GM21515 (cell line): ENCODE data around the gene CACNA2D2.

Source experiments
- ATAC-seq: cut with Tn5 transposase; IDR thresholded peaks from one replicate; pipeline ENCODE4 v1.9.1; 2021; ENCODE audit not compliant: unreplicated experiment

CACNA2D2 gene

DNA sequence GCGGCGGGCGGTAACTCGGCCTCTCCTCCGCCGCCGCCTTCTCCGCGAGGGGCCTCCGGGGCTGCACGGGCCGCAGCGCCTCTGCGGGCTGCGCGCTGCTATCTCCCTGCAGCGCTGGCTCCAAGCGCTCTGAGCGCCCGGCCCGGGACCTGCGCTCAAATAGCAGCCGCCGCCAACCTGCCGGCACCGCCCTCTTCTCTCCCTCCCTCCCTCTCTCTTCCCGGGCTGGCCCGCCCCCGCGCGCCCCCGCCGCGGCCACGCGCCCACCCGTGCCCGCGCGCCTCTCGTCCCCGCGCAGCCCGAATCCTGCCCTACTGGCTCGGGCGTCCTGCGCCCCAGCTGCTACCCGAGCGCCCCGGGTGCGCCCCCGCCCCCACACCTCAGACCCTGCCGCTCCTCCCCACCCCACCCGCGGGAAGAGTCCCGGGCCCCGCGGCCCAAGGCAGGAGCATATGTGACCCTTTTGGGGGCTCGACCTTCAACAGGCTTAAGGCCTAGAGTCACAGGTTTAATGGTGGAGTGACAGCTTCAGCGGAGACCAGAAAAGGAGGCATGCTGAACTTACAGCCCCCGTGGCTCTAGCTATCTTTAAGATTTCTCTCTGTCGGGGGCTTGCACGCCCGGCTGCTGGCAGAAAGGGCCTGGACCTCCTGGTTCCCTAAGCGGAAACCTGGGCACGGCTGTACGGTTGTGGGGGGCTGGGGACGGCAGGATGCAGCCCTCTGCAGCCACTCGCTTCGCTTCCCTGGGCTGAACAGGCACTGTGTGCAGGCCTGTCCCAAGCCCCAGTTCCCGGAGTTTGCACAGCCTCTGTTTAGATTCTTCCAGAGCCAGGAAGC lies at the start of gene CACNA2D2:
CACNA2D2 (minus strand) TSS at position 131 of the 839 bp plus-strand sequence. CDS start 211 bp downstream, outside the sequence.
- no peak for ATAC-seq

DNA sequence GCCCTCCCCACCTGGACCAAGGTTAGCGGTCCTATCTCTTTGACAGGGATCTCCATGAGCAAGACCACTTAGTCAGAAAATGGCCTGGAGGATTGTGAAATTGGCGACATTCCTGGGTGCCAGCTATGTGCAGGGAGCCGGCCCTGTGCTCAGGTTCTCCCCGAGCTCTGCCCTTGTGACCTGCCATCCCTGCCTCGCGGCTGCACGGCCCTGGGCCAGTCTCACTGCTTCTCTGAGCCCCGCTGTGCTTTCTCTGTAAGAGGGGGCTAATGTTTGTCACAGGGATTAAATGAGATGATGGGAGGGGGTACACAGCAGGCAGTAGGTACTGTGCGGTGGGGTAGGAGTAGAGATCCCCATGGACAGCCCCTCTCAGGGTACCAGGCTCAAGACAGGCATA lies 49.2 kb upstream of the CACNA2D2 start:
- ATAC-seq = no peak

DNA sequence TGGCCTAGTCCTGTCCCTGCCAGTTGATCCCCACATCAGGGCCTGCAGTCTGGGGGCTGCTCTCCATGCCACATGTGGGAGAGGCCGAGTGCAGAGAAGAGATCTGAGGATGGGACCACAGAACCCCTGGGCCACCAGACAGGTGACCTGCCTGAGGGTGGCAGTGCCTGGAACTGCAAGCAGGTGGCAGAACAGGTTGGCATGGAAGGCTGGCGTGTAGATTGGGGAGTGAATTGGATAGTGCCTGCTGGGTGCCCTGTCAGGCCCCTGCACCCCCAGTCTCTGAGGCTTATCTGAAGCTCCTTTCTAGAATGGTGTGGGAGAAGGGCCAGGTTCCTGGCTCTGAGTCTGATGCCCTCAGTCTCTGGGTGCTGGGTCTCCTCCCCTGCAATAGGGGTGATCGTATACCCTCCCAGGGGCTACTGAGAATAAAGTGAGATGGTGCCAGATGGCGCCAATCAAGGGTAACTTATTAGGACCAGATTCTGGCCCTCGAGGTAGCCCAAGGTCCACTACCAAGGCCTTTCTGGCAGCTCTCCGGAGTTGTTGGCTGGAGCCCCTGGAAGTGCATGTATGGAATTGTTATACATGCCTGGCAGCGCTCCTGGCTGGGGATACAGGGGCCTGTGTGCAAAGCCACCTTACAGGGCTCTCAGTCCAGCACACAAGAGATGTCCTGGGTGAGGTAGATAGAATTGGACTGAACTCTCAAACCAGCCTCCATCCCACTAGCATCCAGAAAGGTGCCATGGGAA lies 48.4 kb upstream of the CACNA2D2 start:
- no peak for ATAC-seq

DNA sequence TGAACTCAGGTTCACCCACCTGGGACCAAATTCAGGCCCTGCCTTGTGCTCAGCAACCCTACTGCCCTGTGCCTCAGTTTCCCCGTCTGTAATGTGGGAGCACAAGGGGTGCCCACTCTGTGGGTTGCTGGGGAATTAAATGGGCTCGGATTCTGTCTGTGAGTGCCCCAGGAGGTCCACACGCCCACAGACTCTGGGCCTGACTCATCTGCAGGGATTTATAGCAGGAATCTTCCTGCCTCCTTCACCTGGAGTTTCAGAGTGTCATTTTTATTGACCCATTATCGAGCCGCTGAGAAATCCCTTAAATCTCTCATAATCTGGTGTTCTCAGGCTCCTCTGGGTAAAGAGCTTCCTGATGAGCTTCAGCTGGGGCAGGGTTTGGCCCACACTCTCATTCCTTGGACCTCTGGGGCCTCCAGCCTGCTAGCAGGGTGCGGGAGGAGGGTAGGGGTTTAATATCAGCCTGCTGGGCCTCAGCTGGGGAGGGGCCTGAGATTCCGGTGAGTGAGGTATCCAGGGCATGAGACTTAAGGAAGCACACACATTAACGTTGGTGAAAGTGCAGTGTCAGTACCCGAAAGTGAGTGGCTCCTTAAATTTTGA lies 47.7 kb upstream of the CACNA2D2 start:
- ATAC-seq = no peak

DNA sequence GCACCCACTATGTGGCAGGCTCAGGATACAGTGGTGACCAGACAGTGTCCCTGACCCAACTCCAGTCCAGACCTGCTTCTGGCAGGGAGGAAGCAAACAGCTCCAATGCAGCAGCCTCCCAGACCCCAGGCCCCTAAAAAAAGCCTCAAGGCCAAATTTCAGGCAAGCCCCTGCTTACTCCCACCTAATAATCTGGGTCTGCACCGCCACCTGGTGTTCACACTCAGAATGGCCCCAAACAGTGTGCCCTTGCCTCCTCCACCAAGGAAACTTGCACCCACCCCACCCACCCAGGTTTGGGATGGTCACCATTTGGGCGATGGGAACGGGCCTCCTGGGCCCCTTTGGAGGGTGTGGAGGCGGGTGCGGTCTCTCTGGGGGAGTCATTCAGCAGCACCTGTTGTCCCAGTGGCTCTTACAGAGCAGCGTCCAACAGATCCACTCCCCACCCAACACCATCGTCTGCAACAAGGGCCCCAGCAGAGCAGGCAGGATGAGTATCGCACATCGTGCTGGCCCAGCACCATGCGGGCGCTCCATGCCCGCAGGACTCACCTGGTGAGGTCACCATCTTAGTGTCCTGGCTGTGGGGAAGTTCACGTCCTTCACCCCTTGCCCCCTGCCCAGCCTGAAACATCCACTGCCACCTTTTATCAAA lies 46.8 kb upstream of the CACNA2D2 start:
- no peak for ATAC-seq

DNA sequence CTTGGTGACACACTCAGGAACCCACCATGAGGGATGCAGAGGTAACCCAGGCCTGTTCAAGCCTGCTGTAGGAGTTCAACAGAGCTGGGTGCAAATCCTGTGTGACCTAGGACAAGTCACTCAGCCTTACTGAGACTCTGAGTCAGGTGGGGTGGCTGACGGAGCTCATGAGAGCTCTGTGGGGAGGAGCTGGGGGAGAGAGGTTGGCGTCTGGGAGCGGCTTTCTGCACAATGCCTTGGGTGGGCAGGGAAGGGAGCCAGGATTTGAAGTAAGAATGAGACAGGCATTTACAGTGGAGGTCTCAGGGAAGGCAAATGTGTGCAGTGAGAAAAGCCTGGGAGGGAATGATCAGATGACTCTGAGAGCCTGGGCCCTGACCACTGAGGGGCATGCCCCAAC lies 45.8 kb upstream of the CACNA2D2 start:
- ATAC-seq = no peak

DNA sequence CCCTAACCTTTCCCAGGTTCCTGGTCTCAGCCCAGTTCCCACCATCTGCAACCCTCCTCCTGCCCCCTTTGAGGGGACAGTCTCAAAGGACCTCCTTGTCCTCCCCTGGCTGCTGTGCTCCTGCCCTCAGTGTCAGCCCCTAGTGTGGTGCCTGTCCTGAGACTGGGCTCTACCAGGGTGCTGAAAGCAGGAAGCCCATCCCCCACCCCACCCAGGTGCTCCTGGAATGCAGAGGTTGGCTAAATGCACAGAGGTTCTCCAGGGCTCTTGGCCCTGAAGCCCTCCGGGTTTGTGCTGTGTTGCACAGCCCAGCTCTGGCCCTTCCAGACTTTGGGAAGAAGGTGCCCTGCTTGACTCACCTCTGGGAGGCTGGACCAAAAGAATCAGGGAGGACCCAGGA lies 42.3 kb upstream of the CACNA2D2 start:
- ATAC-seq = no peak

DNA sequence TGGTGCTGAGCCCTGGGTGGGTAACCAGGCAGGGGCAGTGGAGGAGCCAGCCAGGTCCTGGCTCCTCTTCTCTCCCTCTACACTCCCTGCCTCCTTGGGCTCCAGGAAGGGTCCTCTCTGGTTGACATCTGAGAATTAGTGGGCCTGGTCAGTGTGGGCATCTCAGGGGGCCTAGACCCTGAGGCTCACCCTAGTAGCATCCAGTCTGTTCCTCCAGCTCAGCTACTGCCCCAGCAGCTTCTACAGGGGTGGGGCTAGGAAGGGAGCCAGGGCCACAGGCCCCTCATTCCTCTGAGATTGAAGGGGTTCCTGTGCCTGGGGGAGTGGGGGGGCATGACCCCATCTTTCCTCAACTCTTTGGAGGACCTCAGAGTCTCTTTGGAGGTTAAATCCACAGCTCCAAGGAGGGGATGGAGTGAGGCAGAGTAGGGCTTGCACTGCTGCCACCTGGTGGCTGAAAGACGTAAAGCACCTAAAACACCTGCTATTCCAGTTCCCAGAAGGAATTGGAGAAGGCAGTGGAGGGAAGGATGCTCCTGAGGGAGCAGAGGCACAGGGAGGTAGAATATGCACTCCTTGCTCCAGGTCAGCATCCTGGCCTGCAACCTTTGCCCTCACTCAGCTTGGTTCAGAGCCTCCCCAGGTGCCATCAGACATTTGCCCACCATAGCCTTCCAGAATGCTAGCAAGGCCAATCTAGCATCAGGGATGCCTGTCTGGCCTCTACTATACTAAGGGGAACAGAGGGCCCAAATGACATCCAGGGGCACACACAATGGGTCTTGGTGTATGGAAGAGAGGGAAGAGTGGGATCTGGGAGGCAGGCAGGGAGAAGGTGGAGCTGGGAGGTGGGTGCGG lies 39.0 kb upstream of the CACNA2D2 start:
- no peak for ATAC-seq

DNA sequence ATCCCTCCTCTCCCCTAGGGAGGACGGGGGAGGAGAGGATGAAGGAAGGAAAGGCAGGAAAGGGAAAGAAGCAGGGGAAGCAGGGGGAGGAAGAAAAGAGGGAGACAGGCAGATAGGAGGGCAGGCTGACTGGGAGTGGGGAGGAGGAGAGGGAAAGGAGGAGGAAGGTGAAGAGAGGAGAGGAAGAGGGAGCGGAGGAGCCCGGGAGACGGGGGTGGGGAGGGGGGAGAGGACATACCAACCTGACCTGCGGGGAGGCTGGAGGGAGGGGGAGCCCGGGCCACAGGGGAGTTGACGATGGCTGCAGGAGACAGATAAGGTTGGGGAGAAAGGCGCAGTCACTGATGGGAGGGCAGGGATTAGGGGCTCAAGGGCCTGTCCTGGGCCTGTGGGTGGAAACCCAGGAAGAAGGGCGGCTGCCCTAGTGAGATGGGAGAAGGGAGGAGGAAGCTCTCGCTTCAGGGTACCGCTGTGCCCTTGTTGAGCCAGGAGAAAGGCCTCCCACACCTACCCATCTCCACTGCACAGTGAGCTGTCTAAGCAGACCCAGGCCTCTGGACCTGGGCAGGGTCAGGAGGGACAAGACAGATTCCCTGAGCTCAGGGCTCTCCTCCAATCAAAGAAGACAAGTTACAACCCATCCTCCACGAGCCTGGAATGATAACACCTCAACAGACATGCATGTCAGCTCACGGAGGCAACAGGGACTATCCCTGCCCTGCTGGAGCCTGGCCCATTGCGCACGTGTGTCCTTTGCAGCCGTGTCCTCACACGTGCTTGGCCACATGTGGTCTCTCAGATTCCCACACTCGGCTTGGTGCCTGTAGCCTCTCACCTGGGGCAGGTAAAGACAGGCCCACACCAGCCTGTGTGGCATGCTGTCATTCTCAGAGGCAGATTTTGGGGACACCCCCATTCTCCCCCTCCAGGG lies 36.2 kb upstream of the CACNA2D2 start:
- no peak for ATAC-seq

DNA sequence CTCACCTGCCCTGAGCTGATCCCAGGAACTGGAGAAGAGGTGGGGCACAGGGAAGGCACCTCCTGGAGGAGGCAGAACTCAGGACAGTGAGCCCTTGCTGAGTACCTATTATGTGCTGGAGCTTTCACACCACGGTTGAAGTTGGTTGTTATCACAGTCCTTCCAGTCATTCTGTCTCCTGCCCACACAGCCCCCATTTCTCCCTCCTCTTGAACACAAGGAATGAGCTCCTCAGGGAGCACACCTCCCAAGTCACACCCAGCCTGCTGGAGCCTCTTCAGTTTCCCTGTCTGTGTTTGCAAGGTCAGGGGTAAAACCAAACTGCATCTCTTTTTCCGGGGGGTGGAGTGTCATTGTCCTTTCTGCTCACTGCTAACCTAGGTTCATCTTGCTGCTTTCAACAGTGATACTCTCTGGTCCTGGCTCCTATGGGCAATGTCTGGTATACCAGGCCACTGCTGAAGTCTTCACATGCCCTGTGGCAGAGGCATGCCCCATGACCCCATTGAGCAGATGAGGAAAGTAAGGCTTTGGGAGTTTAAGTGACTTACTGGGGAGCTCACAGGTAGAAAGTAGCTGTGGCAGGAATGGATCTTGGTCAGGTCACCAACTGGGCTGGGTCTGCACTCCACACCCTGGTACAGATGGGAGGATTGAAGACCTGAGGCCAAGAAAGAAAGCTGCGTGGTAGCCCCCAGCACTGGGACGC lies 34.1 kb upstream of the CACNA2D2 start:
- ATAC-seq = no peak

DNA sequence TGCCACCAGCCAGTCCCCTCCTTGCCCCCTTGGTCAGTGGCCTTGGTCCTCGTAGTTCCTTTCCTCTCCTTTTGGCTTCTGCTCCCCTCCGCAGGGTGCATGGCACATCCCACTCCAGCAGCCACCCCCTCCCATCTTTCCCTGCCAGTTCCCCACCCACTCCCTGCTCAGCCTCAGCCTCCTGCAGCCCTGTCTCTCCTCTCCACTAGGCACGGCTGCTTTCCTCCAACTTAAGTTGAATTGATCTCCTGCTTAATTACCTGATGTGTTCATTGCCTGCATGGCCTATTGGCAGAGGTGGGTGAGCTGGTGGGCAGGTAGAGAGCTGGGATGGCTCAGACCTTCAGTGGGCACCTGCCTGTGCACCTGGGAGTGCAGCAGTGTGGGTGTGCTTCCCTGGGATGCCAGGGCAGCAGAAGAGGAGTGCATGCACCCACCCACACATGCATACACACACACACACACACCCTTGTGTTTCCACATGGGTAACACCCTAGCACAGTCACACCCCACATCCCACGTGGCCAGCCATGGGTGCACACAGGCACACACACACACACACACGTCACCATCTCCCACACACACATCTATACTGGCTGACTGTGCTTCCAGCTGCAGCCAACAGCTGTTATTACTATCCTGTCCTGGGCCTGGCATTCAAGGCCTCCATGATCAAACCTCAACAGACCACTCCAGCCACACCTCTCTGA lies 33.2 kb upstream of the CACNA2D2 start:
- no peak for ATAC-seq

DNA sequence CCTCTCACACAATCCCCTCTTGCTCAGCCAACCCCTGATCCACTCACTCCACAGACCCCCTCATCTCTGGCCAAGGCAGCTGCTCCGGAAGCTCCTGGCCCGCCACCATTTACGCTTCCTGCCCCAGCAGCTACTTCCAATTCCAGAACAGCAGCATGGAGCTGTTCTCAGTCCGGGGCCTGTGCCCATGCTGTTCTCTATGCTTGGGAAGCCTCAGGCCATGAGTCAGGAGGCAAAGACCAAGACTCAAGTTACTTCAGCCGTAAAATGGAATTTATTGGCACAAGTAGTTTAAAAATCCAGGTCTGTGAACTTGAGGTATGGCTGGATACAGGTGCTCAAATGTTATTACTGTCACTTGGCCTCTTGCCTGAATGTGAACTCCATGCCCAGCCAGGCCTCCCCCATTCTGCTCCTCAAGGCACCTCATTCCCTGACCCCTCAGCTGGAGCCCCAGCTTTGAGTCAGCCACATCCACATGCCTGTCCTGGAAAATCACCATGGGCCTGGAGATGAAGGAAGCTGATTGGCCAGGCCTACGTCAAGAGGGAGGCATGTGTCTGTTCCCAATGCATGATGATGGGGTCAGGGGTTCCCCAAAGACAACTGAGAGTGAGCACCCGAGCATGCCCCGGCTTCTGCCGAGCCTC lies 31.4 kb upstream of the CACNA2D2 start:
- ATAC-seq = no peak

DNA sequence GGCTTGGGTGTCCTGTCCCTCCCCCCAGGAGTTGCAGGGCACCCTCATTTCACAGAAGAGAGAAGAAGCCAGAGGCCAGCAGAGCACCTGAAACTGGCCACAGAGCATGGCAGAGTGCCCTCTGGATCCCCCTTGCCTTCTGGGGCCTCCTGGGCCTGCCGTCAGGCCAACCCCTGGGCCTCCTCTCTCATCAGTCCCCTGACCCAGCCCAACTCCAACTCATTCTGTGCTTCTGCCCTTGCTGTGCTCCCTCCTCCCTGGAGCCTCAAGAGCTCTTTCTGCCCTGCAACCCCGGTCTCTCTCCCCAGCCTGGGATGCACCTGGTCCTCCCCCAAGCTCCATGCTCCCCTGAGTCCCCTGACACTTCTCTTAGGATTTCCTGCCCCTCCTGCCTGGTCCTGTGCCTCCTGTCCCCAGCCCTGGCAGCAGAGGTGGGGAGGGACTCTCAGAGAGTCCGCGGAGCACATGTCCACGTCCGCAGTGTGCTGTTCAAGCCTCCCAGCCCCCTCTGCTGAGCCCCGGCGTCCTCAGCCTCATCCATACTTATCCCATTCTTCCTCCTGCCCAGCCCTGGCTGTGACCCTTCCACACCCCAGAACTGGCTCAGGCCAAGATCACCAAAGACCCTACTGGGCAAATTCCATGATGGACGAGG lies 30.5 kb upstream of the CACNA2D2 start:
- ATAC-seq = no peak

DNA sequence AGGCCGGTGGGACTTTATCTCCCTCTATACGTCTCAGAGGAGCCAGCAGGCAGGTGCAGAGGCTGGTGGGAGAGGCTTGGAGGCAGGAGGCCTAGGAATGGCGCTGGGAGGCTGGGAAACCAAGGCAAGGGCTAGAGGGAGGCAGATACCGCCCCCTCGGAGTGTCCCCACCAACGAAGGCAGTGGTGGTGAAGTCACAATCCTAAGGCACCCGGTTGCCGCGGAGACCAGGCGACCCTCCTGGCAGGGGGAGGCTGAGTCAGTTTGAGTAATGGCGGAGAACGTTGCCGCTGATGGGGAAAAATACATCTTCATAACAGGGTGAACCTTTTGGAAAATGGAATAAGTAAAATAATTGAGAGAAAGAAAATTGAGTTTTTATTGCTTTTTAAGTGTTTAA lies 29.9 kb upstream of the CACNA2D2 start:
- ATAC-seq = no peak

DNA sequence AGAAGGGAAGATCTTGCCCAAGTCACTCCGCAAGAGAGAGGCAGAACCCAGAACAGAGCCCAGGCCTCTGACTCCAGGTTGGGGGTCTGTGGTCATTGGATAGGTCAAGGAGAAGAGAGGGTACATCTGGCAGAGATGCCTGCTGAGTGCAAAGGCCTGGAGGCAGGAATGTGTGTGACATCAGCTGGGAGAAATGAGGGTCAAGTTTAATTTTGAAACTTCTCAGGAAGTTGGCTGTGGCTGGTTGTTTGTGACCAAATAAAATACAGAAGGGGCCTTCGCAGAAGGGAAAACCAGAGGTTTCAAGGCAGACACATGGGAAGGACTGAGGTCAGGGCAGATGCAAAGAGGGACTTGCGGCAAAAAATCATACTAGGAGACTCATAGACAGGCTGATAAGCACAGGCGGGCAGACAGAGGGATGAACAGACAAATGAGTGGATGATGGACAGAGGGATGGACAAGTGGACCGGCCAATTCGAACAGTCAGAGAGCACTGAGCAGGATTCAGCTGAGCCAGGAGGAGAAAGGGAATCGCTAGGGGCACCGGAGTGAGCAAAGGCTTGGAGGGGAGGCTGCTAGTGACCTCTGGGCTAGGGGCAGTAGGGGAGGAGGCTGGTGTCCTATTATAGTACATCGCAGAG lies 28.8 kb upstream of the CACNA2D2 start:
- no peak for ATAC-seq

DNA sequence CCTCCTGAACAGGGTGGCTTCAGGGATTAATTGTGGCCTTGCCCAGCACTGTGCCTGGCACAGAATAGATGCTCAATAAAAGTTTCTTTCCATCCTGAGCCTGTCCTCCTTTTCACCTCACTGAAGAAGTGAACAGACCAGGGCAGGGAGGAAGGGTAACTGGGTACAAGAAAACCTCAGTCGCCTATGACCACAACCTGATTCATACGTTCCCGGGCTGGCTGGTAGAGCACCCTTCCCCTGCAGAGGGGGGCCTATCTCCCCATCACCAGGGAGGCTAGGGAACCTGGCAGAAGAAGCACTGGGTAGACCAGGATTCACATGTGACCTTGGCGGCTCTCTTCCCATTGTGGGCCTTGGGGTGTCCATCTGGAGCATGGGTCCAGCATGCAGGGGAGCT lies 27.8 kb upstream of the CACNA2D2 start:
- no peak for ATAC-seq
